Psoas muscle (tissue), 8 donors: ENCODE measurements around the gene BICC1. TPM values are rescaled to one million over a fixed set of nuclear protein-coding genes. Genes with fewer than 3 reads are reported as not detected.

Experiments
- ATAC-seq, 4 donors: fragments of 200-7000 bp; cut with Tn5 transposase; one replicate each; pipeline ENCODE4 v1.9.1; 2020; ENCODE audit warnings: moderate library complexity in 3 of 4, mild to moderate bottlenecking in 2 of 4
- DNase-seq, 2 donors: peaks; one replicate each; pipeline ENCODE4 v3.0.0-alpha.2; 2020
- H3K27ac ChIP-seq: fragments of 200-600 bp; one replicate; pipeline ENCODE4 v1.8.0; 2022
- H3K27me3 ChIP-seq, 3 donors: fragments of 200-600 bp in 1 of 3; one replicate each; pipeline versions ENCODE4 v1.6.1 to v1.8.0; 2013 to 2022; ENCODE audit warnings: low read length in 2 of 3, mild to moderate bottlenecking in 2 of 3, moderate library complexity in 1 of 3; ENCODE audit not compliant: insufficient read depth in 3 of 3
- H3K36me3 ChIP-seq, 2 donors: fragments of 200-600 bp in 1 of 2; one replicate each; pipeline versions ENCODE4 v1.6.1 to v1.8.0; 2013 to 2022; ENCODE audit warnings: low read depth in 1 of 2, mild to moderate bottlenecking in 1 of 2, moderate library complexity in 1 of 2; ENCODE audit not compliant: insufficient read depth in 1 of 2
- H3K4me1 ChIP-seq: fragments of 200-600 bp; one replicate; pipeline ENCODE4 v1.8.0; 2022
- H3K4me3 ChIP-seq: fragments of 200-600 bp; one replicate; pipeline ENCODE4 v1.8.0; 2022; ENCODE audit warnings: mild to moderate bottlenecking
- H3K9me3 ChIP-seq: fragments of 200-600 bp; one replicate; pipeline ENCODE4 v1.8.0; 2022
- WGBS, 3 donors: extraction: QIAGEN DNeasy Blood & Tissue Kit; methylation state at CpG; one replicate each; pipeline versions ENCODE4 v1.1.6 to v1.1.7; 2013; 5-methylcytosine and 5-hydroxymethylcytosine counted together
- intact Hi-C, 2 donors: fragments of 100-400 bp; cut with DNase I; formaldehyde crosslinking; loops; one replicate each; pipeline versions ENCODE4 v1.11.0 to v1.14.2; 2022
- polyA plus RNA-seq, 3 donors: library from polyadenylated mRNA; stranded (reverse); fragments of 200-250 nt; gene quantifications; one replicate each; pipeline ENCODE4 v1.2.3, GENCODE V29; 2013
- total RNA-seq, 4 donors: library from RNA; stranded (reverse); fragmentation: NEBNext Ultra II Directional in 2 of 4; extraction: Animal tissue kit (Norgen Biotek cat#: 25700) in 2 of 4; gene quantifications; one replicate each; pipeline versions ENCODE4 v1.2.1 to v1.2.4, GENCODE V29; 2021 to 2023
- TF ChIP-seq, protein P1 (sequence below): fragments of 200-600 bp; IDR thresholded peaks from one replicate; pipeline ENCODE4 v1.8.0; 2022; ENCODE audit warnings: antibody characterized with exemption
- donor health status: healthy with polysubstance abuse.
- donor health status: DM: no; HTN: no; CAD: no; lungs with moderate emphysema.
- donor health status: Bipolar disorder and iron deficiency.
- donor health status: healthy.
- donor health status: DM: yes; HTN: yes; CAD: no.
- donor health status: DM: no; HTN: no; CAD: no.
- donor health status: DM: no; HTN: no; CAD: no.
- donor health status: DM: yes; HTN: yes; CAD: no.

The BICC1 gene
- total and polyA plus RNA-seq, 7 donors, result 4.7 to 13.2 (median 6.9) TPM

DNA sequence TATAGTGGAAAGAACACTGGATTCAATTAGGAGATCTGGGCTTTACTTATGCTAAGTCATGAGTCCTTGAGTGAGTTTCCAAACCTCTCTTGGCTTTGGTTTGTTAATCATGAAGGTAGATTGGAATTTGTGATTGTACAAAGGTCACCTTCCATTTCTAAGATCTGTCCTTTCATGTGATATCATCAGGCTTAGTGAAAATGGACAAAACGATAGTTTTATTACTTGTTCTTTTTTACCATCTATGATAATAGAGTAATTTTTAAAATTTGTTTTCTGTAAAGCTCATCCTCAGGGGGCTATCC, 309.0 kb downstream of the BICC1 start:
- H3K9me3 ChIP-seq, result no peaks in the 10 kb centered on the region
- intact Hi-C loops, result no loop called here
- H3K27ac ChIP-seq, result no peak overlapping the region
- H3K4me1 ChIP-seq, result no peaks in the 10 kb centered on the region
- H3K27me3 ChIP-seq, result no peaks in the 10 kb centered on the region
- H3K36me3 ChIP-seq, result no peaks in the 10 kb centered on the region
- ATAC-seq (no peak), DNase-seq (no peak)
- H3K4me3 ChIP-seq, result no peak overlapping the region
- TF ChIP-seq, protein P1, sequence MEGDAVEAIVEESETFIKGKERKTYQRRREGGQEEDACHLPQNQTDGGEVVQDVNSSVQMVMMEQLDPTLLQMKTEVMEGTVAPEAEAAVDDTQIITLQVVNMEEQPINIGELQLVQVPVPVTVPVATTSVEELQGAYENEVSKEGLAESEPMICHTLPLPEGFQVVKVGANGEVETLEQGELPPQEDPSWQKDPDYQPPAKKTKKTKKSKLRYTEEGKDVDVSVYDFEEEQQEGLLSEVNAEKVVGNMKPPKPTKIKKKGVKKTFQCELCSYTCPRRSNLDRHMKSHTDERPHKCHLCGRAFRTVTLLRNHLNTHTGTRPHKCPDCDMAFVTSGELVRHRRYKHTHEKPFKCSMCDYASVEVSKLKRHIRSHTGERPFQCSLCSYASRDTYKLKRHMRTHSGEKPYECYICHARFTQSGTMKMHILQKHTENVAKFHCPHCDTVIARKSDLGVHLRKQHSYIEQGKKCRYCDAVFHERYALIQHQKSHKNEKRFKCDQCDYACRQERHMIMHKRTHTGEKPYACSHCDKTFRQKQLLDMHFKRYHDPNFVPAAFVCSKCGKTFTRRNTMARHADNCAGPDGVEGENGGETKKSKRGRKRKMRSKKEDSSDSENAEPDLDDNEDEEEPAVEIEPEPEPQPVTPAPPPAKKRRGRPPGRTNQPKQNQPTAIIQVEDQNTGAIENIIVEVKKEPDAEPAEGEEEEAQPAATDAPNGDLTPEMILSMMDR, result no peak
- 73 to 89% (median 80%) methylated on average over 1 of the region's 1 CpG for WGBS, 3 donors

GRCh38 chr10:58823983-58824382, 311.3 kb downstream of the BICC1 start:
- no peak overlapping the region for H3K4me3 ChIP-seq
- WGBS, 3 donors, result 93 to 100% (median 95%) methylated on average over 1 of the region's 1 CpG
- no peak overlapping the region for H3K27ac ChIP-seq
- no peaks in the 10 kb centered on the region for H3K9me3 ChIP-seq
- intact Hi-C loops, result no loop called here
- H3K4me1 ChIP-seq, result no peaks in the 10 kb centered on the region
- no peak for DNase-seq
- no peaks in the 10 kb centered on the region for H3K27me3 ChIP-seq
- peaks cover 0 to 4% of the 10 kb centered on the region in 2 donors for H3K36me3 ChIP-seq
- no peak for ATAC-seq
- TF ChIP-seq, protein P1, result no peak

DNA sequence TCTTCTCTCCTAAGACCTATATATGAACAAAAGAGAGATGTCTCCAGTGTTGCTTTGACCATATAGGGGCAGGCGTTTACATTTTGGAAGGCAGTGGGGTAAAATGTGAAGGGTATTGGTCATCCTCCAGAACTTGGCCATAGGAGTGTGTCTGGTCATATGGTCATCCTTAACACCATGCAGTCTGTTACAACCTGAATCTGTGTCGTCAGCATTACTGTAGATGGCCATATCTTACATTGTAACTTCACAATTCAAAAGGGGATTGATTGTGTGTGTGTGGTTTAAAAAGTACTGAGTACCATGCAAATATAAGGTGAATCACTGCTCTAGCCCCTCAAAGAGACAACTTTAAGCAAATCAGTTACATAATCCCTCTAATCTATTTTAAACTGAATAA, 311.7 kb downstream of the BICC1 start:
- no peak for DNase-seq
- Histone ChIP-seq H3K9me3 (no peaks in the 10 kb centered on the region), H3K27me3 (no peaks in the 10 kb centered on the region), H3K4me1 (no peaks in the 10 kb centered on the region), H3K27ac (no peak overlapping the region), H3K36me3 (peaks cover 0 to 4% of the 10 kb centered on the region in 2 donors), H3K4me3 (no peak overlapping the region)
- no peak for ATAC-seq
- intact Hi-C loops, result no loop called here
- WGBS, 3 donors, result 91 to 93% (median 93%) methylated on average over 2 of the region's 2 CpGs
- TF ChIP-seq, protein P1, result no peak

GRCh38 chr10:58826694-58827093, 314.0 kb downstream of the BICC1 start:
- Histone ChIP-seq H3K4me1 (no peaks in the 10 kb centered on the region), H3K36me3 (peaks cover 0 to 4% of the 10 kb centered on the region in 2 donors), H3K27ac (no peak overlapping the region), H3K4me3 (no peak overlapping the region), H3K9me3 (no peaks in the 10 kb centered on the region), H3K27me3 (no peaks in the 10 kb centered on the region)
- DNase-seq (no peak), ATAC-seq (no peak)
- TF ChIP-seq, protein P1, result no peak
- 56 to 86% (median 79%) methylated on average over 6 of the region's 6 CpGs for WGBS, 3 donors
- intact Hi-C loops, result no loop called here

GRCh38 chr10:58827381-58827780, 314.7 kb downstream of the BICC1 start:
- no peaks in the 10 kb centered on the region for H3K4me1 ChIP-seq
- H3K4me3 ChIP-seq, result no peak overlapping the region
- TF ChIP-seq, protein P1, result no peak
- ATAC-seq (no peak), DNase-seq (no peak)
- peaks cover 0 to 4% of the 10 kb centered on the region in 2 donors for H3K36me3 ChIP-seq
- no peak overlapping the region for H3K27ac ChIP-seq
- intact Hi-C loops, result no loop called here
- H3K9me3 ChIP-seq, result no peaks in the 10 kb centered on the region
- H3K27me3 ChIP-seq, result no peaks in the 10 kb centered on the region
- WGBS, 3 donors, result 48 to 71% (median 58%) methylated on average over 3 of the region's 3 CpGs
